SK-N-SH treated with all-trans-retinoic acid at 6 μM for 48 hours (cell line): ENCODE measurements around the gene EXOC3.

Experiments used
- ARNTL ChIP-seq: fragments of 450-650 bp; formaldehyde crosslinking; IDR thresholded peaks from 2 replicates; pipeline ENCODE4 v1.5.0; 2020; ENCODE audit warnings: low read depth, mild to moderate bottlenecking, moderate library complexity, borderline replicate concordance
- ESRRG ChIP-seq: fragments of 250-450 bp; sonication (Bioruptor Pico); IDR thresholded peaks from 2 replicates; pipeline ENCODE4 v1.6.1; 2021; ENCODE audit warnings: mild to moderate bottlenecking
- ISL1 ChIP-seq: fragments of 250-450 bp; sonication (Bioruptor Pico); IDR thresholded peaks from 2 replicates; pipeline ENCODE4 v2.1.2; 2022; ENCODE audit warnings: mild to moderate bottlenecking, moderate library complexity
- PPARA ChIP-seq: fragments of 250-450 bp; sonication (Bioruptor Pico); IDR thresholded peaks from 2 replicates; pipeline ENCODE4 v1.5.0; 2020; ENCODE audit warnings: mild to moderate bottlenecking, borderline replicate concordance
- RARB ChIP-seq: fragments of 250-450 bp; sonication (Bioruptor Pico); IDR thresholded peaks from 2 replicates; pipeline ENCODE4 v1.8.0; 2021; ENCODE audit warnings: mild to moderate bottlenecking, moderate library complexity
- TSHZ2 ChIP-seq: fragments of 250-450 bp; sonication (Bioruptor Pico); IDR thresholded peaks from 2 replicates; pipeline ENCODE4 v1.5.0; 2020; ENCODE audit warnings: mild to moderate bottlenecking, moderate library complexity
- ZC3H10 ChIP-seq: fragments of 250-450 bp; sonication (Bioruptor Pico); IDR thresholded peaks from 2 replicates; pipeline ENCODE4 v1.5.1; 2021; ENCODE audit warnings: mild to moderate bottlenecking, moderate library complexity
- ZFP3 ChIP-seq: fragments of 250-450 bp; sonication (Bioruptor Pico); IDR thresholded peaks from 2 replicates; pipeline ENCODE4 v1.5.0; 2020; ENCODE audit warnings: mild to moderate bottlenecking, moderate library complexity
- ZFP30 ChIP-seq: fragments of 450-650 bp; formaldehyde crosslinking; IDR thresholded peaks from 2 replicates; pipeline ENCODE4 v1.5.0; 2022; ENCODE audit warnings: mild to moderate bottlenecking, moderate library complexity
- ZNF565 ChIP-seq: fragments of 450-650 bp; formaldehyde crosslinking; conservative IDR thresholded peaks from 2 replicates; pipeline ENCODE4 v1.5.0; 2020; ENCODE audit warnings: low read depth, mild to moderate bottlenecking, moderate library complexity

GRCh38 chr5:504326-505154 is 61.6 kb downstream of the EXOC3 start:
- TF ChIP-seq ARNTL (CRISPR knock-in tag) (no peak), ZFP3 (CRISPR knock-in tag) (no peak), ISL1 (no peak), PPARA (CRISPR knock-in tag) (no peak), RARB (CRISPR knock-in tag) (no peak), ESRRG (no peak), TSHZ2 (no peak), ZC3H10 (CRISPR knock-in tag) (no peak), ZNF565 (CRISPR knock-in tag) (no peak), ZFP30 (CRISPR knock-in tag) (no peak)
